MM.1S (cell line): ENCODE data around the gene WNT4.

Source experiments
- CTCF ChIP-seq: fragments of 300-600 bp; sonication (generic); IDR thresholded peaks from 2 replicates; pipeline ENCODE4 v1.5.1; 2016; ENCODE audit warnings: antibody characterized with exemption, low read length, mixed read lengths
- EZH2 ChIP-seq: fragments of 300-600 bp; sonication (generic); optimal IDR thresholded peaks from 2 replicates; pipeline ENCODE3; 2017; ENCODE audit warnings: low read depth, mild to moderate bottlenecking, antibody characterized with exemption, low read length, mixed read lengths

GRCh38 chr1:22122273-22123070 is 20.4 kb downstream of the WNT4 start:
- TF ChIP-seq CTCF (no peak), EZH2 (no peak)
